ENCODE measurements around the gene SLCO1A2. TPM values are rescaled to one million over a fixed set of nuclear protein-coding genes. Genes with fewer than 3 reads are reported as not detected.

SLCO1A2 gene
- total RNA-seq, 1 experiment from 2014 or later = not detected

- Mint-ChIP-seq H3K36me3 (ENCODE audit: insufficient read depth, unreplicated experiment) (no peaks in the 10 kb centered on the region), H3K27me3 (ENCODE audit: insufficient read depth, unreplicated experiment) (peaks cover 84% of the 10 kb centered on the region), H3K4me1 (ENCODE audit: insufficient read depth, unreplicated experiment) (no peaks in the 10 kb centered on the region), H3K4me3 (ENCODE audit: unreplicated experiment) (no peak overlapping the region), H3K27ac (ENCODE audit: low read depth, unreplicated experiment) (no peak overlapping the region), H3K9me3 (ENCODE audit: unreplicated experiment) (no peaks in the 10 kb centered on the region)
- TF ChIP-seq CTCF (IDR thresholded peaks at IDR 0.05; ENCODE audit: unreplicated experiment) = no peak
- ChIA-PET POLR2A (no interaction called here), CTCF (interaction anchor here (0.5 kb wide), 1 partner anchor 352 kb away, joined by 3 read pairs; no protein-coding TSS in a partner anchor)
- intact Hi-C loops (cut with micrococcal nuclease) = no loop called here
- no peak for DNase-seq (ENCODE audit: unreplicated experiment)
- no TSS peak for BruUV-seq (replicated peaks)
These were observed 5.2 kb upstream of the SLCO1A2 start for GRCh38 chr12:21339921-21340320.

- ChIA-PET CTCF (no interaction called here), POLR2A (interaction anchor here (0.7 kb wide), 1 partner anchor 17 kb away, joined by 3 read pairs; no protein-coding TSS in a partner anchor)
- TF ChIP-seq CTCF (IDR thresholded peaks at IDR 0.05; ENCODE audit: unreplicated experiment) = no peak
- intact Hi-C loops (cut with micrococcal nuclease) = no loop called here
- BruUV-seq (replicated peaks) = no TSS peak
- H3K4me3 Mint-ChIP-seq (ENCODE audit: unreplicated experiment) = no peak overlapping the region
- no peaks in the 10 kb centered on the region for H3K36me3 Mint-ChIP-seq (ENCODE audit: insufficient read depth, unreplicated experiment)
- no peak overlapping the region for H3K27ac Mint-ChIP-seq (ENCODE audit: low read depth, unreplicated experiment)
- DNase-seq (ENCODE audit: unreplicated experiment) = no peak
- H3K27me3 Mint-ChIP-seq (ENCODE audit: insufficient read depth, unreplicated experiment) = peaks cover 66% of the 10 kb centered on the region
- no peaks in the 10 kb centered on the region for H3K4me1 Mint-ChIP-seq (ENCODE audit: insufficient read depth, unreplicated experiment)
- H3K9me3 Mint-ChIP-seq (ENCODE audit: unreplicated experiment) = no peaks in the 10 kb centered on the region
These were observed 3.4 kb upstream of the SLCO1A2 start for GRCh38 chr12:21337959-21338744.

- H3K4me3 Mint-ChIP-seq (ENCODE audit: unreplicated experiment) = no peak overlapping the region
- no peaks in the 10 kb centered on the region for H3K4me1 Mint-ChIP-seq (ENCODE audit: insufficient read depth, unreplicated experiment)
- no peak for DNase-seq (ENCODE audit: unreplicated experiment)
- POLR2A ChIA-PET = no interaction called here
- no peaks in the 10 kb centered on the region for H3K9me3 Mint-ChIP-seq (ENCODE audit: unreplicated experiment)
- CTCF ChIA-PET = no interaction called here
- intact Hi-C loops (cut with micrococcal nuclease) = no loop called here
- no TSS peak for BruUV-seq (replicated peaks)
- no peaks in the 10 kb centered on the region for H3K36me3 Mint-ChIP-seq (ENCODE audit: insufficient read depth, unreplicated experiment)
- no peak for TF ChIP-seq CTCF (IDR thresholded peaks at IDR 0.05; ENCODE audit: unreplicated experiment)
- peaks cover 59% of the 10 kb centered on the region for H3K27me3 Mint-ChIP-seq (ENCODE audit: insufficient read depth, unreplicated experiment)
- no peak overlapping the region for H3K27ac Mint-ChIP-seq (ENCODE audit: low read depth, unreplicated experiment)
These were observed 2.7 kb upstream of the SLCO1A2 start for GRCh38 chr12:21337453-21337852.

GRCh38 chr12:21336656-21337055 is 1.9 kb upstream of the SLCO1A2 start:
- intact Hi-C loops (cut with micrococcal nuclease) = no loop called here
- BruUV-seq (replicated peaks) = no TSS peak
- CTCF ChIA-PET = no interaction called here
- H3K4me1 Mint-ChIP-seq (ENCODE audit: insufficient read depth, unreplicated experiment) = no peaks in the 10 kb centered on the region
- H3K27ac Mint-ChIP-seq (ENCODE audit: low read depth, unreplicated experiment) = no peak overlapping the region
- POLR2A ChIA-PET = no interaction called here
- H3K9me3 Mint-ChIP-seq (ENCODE audit: unreplicated experiment) = no peaks in the 10 kb centered on the region
- no peak for TF ChIP-seq CTCF (IDR thresholded peaks at IDR 0.05; ENCODE audit: unreplicated experiment)
- H3K36me3 Mint-ChIP-seq (ENCODE audit: insufficient read depth, unreplicated experiment) = no peaks in the 10 kb centered on the region
- H3K4me3 Mint-ChIP-seq (ENCODE audit: unreplicated experiment) = no peak overlapping the region
- peaks cover 52% of the 10 kb centered on the region for H3K27me3 Mint-ChIP-seq (ENCODE audit: insufficient read depth, unreplicated experiment)
- no peak for DNase-seq (ENCODE audit: unreplicated experiment)
